Measurements from ENCODE around the gene TMEM164. TPM values are rescaled to one million over a fixed set of nuclear protein-coding genes. Genes with fewer than 3 reads are reported as not detected.

The TMEM164 gene
- total RNA-seq, 2 experiments from 2014 or later, result 15.9 to 22.2 TPM

- DNase-seq (no peak), ATAC-seq (no peak)
- Mint-ChIP-seq H3K27ac (no peak overlapping the region), H3K36me3 (no peaks in the 10 kb centered on the region), H3K4me1 (no peaks in the 10 kb centered on the region), H3K9me3 (ENCODE audit: low read depth) (no peaks in the 10 kb centered on the region), H3K4me3 (no peak overlapping the region), H3K27me3 (no peaks in the 10 kb centered on the region)
- CTCF ChIA-PET, result no interaction called here
Observed at GRCh38 chrX:110125446-110126162, 122.7 kb downstream of the TMEM164 start.

- ATAC-seq (no peak), DNase-seq (no peak)
- H3K4me1 Mint-ChIP-seq, result peaks cover 18% of the 10 kb centered on the region
- no peaks in the 10 kb centered on the region for H3K9me3 Mint-ChIP-seq (ENCODE audit: low read depth)
- peaks cover 8% of the 10 kb centered on the region for H3K36me3 Mint-ChIP-seq
- no peaks in the 10 kb centered on the region for H3K27me3 Mint-ChIP-seq
- no peak overlapping the region for H3K4me3 Mint-ChIP-seq
- no peak overlapping the region for H3K27ac Mint-ChIP-seq
- CTCF ChIA-PET, result no interaction called here
Observed at GRCh38 chrX:110131031-110131430, 128.1 kb downstream of the TMEM164 start.

GRCh38 chrX:110132450-110133114 is 129.7 kb downstream of the TMEM164 start:
- no peak for DNase-seq
- ATAC-seq, result peak; percentile 42
- peak overlapping the region; percentile 43 for H3K27ac Mint-ChIP-seq
- peaks cover 18% of the 10 kb centered on the region for H3K4me1 Mint-ChIP-seq
- H3K4me3 Mint-ChIP-seq, result no peak overlapping the region
- no peaks in the 10 kb centered on the region for H3K27me3 Mint-ChIP-seq
- CTCF ChIA-PET, result interaction anchor here (3.5 kb wide), 1 partner anchor 13 kb away, joined by 11 read pairs; no protein-coding TSS in a partner anchor
- peaks cover 8% of the 10 kb centered on the region for H3K36me3 Mint-ChIP-seq
- H3K9me3 Mint-ChIP-seq (ENCODE audit: low read depth), result no peaks in the 10 kb centered on the region

- no peaks in the 10 kb centered on the region for H3K27me3 Mint-ChIP-seq
- ATAC-seq (no peak), DNase-seq (no peak)
- CTCF ChIA-PET, result interaction anchor here (3.5 kb wide), 1 partner anchor 12 kb away, joined by 11 read pairs; no protein-coding TSS in a partner anchor
- peaks cover 18% of the 10 kb centered on the region for H3K4me1 Mint-ChIP-seq
- no peak overlapping the region for H3K4me3 Mint-ChIP-seq
- peak overlapping the region; percentile 36 for H3K27ac Mint-ChIP-seq
- H3K9me3 Mint-ChIP-seq (ENCODE audit: low read depth), result no peaks in the 10 kb centered on the region
- peaks cover 8% of the 10 kb centered on the region for H3K36me3 Mint-ChIP-seq
Observed at GRCh38 chrX:110133735-110134370, 130.9 kb downstream of the TMEM164 start.

GRCh38 chrX:110135618-110136017 is 132.7 kb downstream of the TMEM164 start:
- H3K36me3 Mint-ChIP-seq, result peaks cover 8% of the 10 kb centered on the region
- H3K4me3 Mint-ChIP-seq, result no peak overlapping the region
- DNase-seq (no peak), ATAC-seq (no peak)
- CTCF ChIA-PET, result interaction anchor here (1.5 kb wide), 1 partner anchor 11 kb away, joined by 6 read pairs; no protein-coding TSS in a partner anchor
- H3K4me1 Mint-ChIP-seq, result peaks cover 18% of the 10 kb centered on the region
- no peaks in the 10 kb centered on the region for H3K27me3 Mint-ChIP-seq
- no peaks in the 10 kb centered on the region for H3K9me3 Mint-ChIP-seq (ENCODE audit: low read depth)
- H3K27ac Mint-ChIP-seq, result no peak overlapping the region

- Mint-ChIP-seq H3K27ac (no peak overlapping the region), H3K27me3 (no peaks in the 10 kb centered on the region), H3K4me3 (no peak overlapping the region), H3K4me1 (peaks cover 18% of the 10 kb centered on the region), H3K36me3 (peaks cover 8% of the 10 kb centered on the region), H3K9me3 (ENCODE audit: low read depth) (no peaks in the 10 kb centered on the region)
- CTCF ChIA-PET, result interaction anchor here (1.5 kb wide), 1 partner anchor 10 kb away, joined by 6 read pairs; no protein-coding TSS in a partner anchor
- no peak for DNase-seq
- ATAC-seq, result no peak
Observed at GRCh38 chrX:110136136-110136535, 133.2 kb downstream of the TMEM164 start.

- H3K4me1 Mint-ChIP-seq, result peaks cover 8% of the 10 kb centered on the region
- no peak overlapping the region for H3K27ac Mint-ChIP-seq
- ATAC-seq, result no peak
Observed at GRCh38 chrX:110138557-110138956, 135.6 kb downstream of the TMEM164 start.

GRCh38 chrX:110139172-110139571 is 136.3 kb downstream of the TMEM164 start:
- Mint-ChIP-seq H3K4me3 (no peak overlapping the region), H3K9me3 (ENCODE audit: low read depth) (no peaks in the 10 kb centered on the region), H3K4me1 (peaks cover 2% of the 10 kb centered on the region), H3K36me3 (peaks cover 4% of the 10 kb centered on the region), H3K27ac (no peak overlapping the region), H3K27me3 (no peaks in the 10 kb centered on the region)
- CTCF ChIA-PET, result no interaction called here
- DNase-seq, result no peak
- no peak for ATAC-seq

More at GRCh38 chrX:110138557-110138956, 135.6 kb downstream of the TMEM164 start:
- H3K4me3 Mint-ChIP-seq, result no peak overlapping the region
- CTCF ChIA-PET, result no interaction called here
- H3K36me3 Mint-ChIP-seq, result peaks cover 10% of the 10 kb centered on the region
- H3K27me3 Mint-ChIP-seq, result no peaks in the 10 kb centered on the region
- DNase-seq, result no peak
- no peaks in the 10 kb centered on the region for H3K9me3 Mint-ChIP-seq (ENCODE audit: low read depth)

- H3K27ac Mint-ChIP-seq, result no peak overlapping the region
- no peak for DNase-seq
- CTCF ChIA-PET, result no interaction called here
- H3K4me3 Mint-ChIP-seq, result no peak overlapping the region
- H3K27me3 Mint-ChIP-seq, result no peaks in the 10 kb centered on the region
- peaks cover 3% of the 10 kb centered on the region for H3K36me3 Mint-ChIP-seq
- no peak for ATAC-seq
- H3K4me1 Mint-ChIP-seq, result peaks cover 7% of the 10 kb centered on the region
- no peaks in the 10 kb centered on the region for H3K9me3 Mint-ChIP-seq (ENCODE audit: low read depth)
Observed at GRCh38 chrX:110142096-110142495, 139.2 kb downstream of the TMEM164 start.

- Mint-ChIP-seq H3K27ac (no peak overlapping the region), H3K27me3 (no peaks in the 10 kb centered on the region)
- no peak for ATAC-seq
Observed at GRCh38 chrX:110143454-110144210, 140.7 kb downstream of the TMEM164 start.

GRCh38 chrX:110145311-110145710 is 142.4 kb downstream of the TMEM164 start:
- Mint-ChIP-seq H3K36me3 (peaks cover 3% of the 10 kb centered on the region), H3K4me1 (peaks cover 7% of the 10 kb centered on the region), H3K27ac (no peak overlapping the region), H3K27me3 (no peaks in the 10 kb centered on the region), H3K9me3 (ENCODE audit: low read depth) (no peaks in the 10 kb centered on the region), H3K4me3 (no peak overlapping the region)
- DNase-seq, result no peak
- CTCF ChIA-PET, result interaction anchor here (1.4 to 4.5 kb wide), 4 partner anchors 12 to 660 kb away, joined by 3 to 41 read pairs (median 10); no protein-coding TSS in a partner anchor
- no peak for ATAC-seq

More at GRCh38 chrX:110143454-110144210, 140.7 kb downstream of the TMEM164 start:
- no peaks in the 10 kb centered on the region for H3K9me3 Mint-ChIP-seq (ENCODE audit: low read depth)
- H3K4me1 Mint-ChIP-seq, result peaks cover 7% of the 10 kb centered on the region
- DNase-seq, result no peak
- H3K36me3 Mint-ChIP-seq, result peaks cover 3% of the 10 kb centered on the region
- H3K4me3 Mint-ChIP-seq, result no peak overlapping the region
- CTCF ChIA-PET, result no interaction called here

- peak; percentile 42 for ATAC-seq
- no peak for DNase-seq
- CTCF ChIA-PET, result interaction anchor here (0.6 to 4.5 kb wide), 24 partner anchors 8 to 660 kb away, joined by 3 to 41 read pairs (median 4); no protein-coding TSS in a partner anchor
Observed at GRCh38 chrX:110145854-110146253, 142.9 kb downstream of the TMEM164 start.

GRCh38 chrX:110146521-110146920 is 143.6 kb downstream of the TMEM164 start:
- CTCF ChIA-PET, result interaction anchor here (0.6 to 4.5 kb wide), 28 partner anchors 9 to 661 kb away, joined by 3 to 41 read pairs (median 4); no protein-coding TSS in a partner anchor
- no peak overlapping the region for H3K27ac Mint-ChIP-seq
- no peaks in the 10 kb centered on the region for H3K27me3 Mint-ChIP-seq
- no peak overlapping the region for H3K4me3 Mint-ChIP-seq
- peak; percentile 44 for DNase-seq
- no peaks in the 10 kb centered on the region for H3K9me3 Mint-ChIP-seq (ENCODE audit: low read depth)
- H3K36me3 Mint-ChIP-seq, result no peaks in the 10 kb centered on the region
- H3K4me1 Mint-ChIP-seq, result peaks cover 7% of the 10 kb centered on the region
- ATAC-seq, result peak; percentile 78

More at GRCh38 chrX:110145854-110146253, 142.9 kb downstream of the TMEM164 start:
- Mint-ChIP-seq H3K36me3 (peaks cover 3% of the 10 kb centered on the region), H3K4me1 (peaks cover 7% of the 10 kb centered on the region), H3K4me3 (no peak overlapping the region), H3K27me3 (no peaks in the 10 kb centered on the region), H3K27ac (no peak overlapping the region), H3K9me3 (ENCODE audit: low read depth) (no peaks in the 10 kb centered on the region)

All from activated CD8-positive, alpha-beta memory T cell treated with anti-CD3 and anti-CD28 coated beads, Interleukin-2, amount 10 ng/mL, durations not matched to agents 7 days and 5 days (primary cell).